ENCODE results near the gene GLP2R.

GRCh38 chr17:9904277-9905077 is 78.8 kb downstream of the GLP2R start:
- TF ChIP-seq GATA3 (IDR thresholded peaks at IDR 0.05; ENCODE audit: low read depth, low read length) = no peak
- TF ChIP-seq GATA2 (IDR thresholded peaks at IDR 0.05; ENCODE audit: low read depth, low read length) = no peak
